ENCODE results near the gene RBL1.

GRCh38 chr20:37072293-37073196, 23.3 kb downstream of the RBL1 start:
- no peak for TF ChIP-seq CTCF (IDR thresholded peaks at IDR 0.05; ENCODE audit: insufficient read depth, low read depth, low read length)
- no peak for TF ChIP-seq EZH2 (IDR thresholded peaks at IDR 0.05; ENCODE audit: insufficient read depth, low read length)

Data from astrocyte (in vitro differentiated cells and primary cell).